Upper lobe of left lung (tissue), 4 donors: ENCODE data around the gene MACROD2.

Experiments
- CTCF ChIP-seq, 6 experiments: fragments of 450-650 bp in 4 of 6; fragments of 200-600 bp in 2 of 6; sonication (generic) in 2 of 6; IDR thresholded peaks; one replicate each; pipeline ENCODE4 v1.5.1; 2016 to 2019; ENCODE audit warnings: antibody characterized with exemption in 6 of 6
- EP300 ChIP-seq, 4 donors: sonication (generic); formaldehyde crosslinking; IDR thresholded peaks; one replicate each; pipeline ENCODE4 v1.5.1; 2017; ENCODE audit warnings: antibody characterized with exemption in 4 of 4, control low read depth in 2 of 4

DNA sequence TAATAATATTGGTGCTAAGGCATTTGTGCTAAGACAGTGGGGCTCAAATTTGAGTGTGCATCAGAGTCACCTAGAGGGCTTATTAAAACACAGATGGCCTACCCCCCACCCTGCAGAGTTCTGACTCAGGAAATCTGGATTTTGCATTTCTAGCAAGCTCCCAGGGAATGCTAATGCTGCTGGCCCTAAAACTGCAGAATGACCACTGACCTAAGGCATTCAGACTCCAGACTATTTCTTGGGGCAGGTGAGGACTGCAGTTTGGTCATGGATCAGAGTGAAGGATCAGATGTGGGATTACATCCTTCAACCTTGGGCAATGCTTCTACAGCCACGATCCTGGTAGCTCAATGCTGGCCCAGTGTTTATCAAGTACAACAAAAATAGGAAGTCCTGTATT is 952.2 kb downstream of the MACROD2 start:
- TF ChIP-seq CTCF (IDR thresholded peaks at IDR 0.05): no peak
- no peak for TF ChIP-seq EP300 (IDR thresholded peaks at IDR 0.05)
